H1 (cell line): ENCODE data around the gene SPG7. TPM values are rescaled to one million over a fixed set of nuclear protein-coding genes. Genes with fewer than 3 reads are reported as not detected.

Source experiments
- ASH2L ChIP-seq: fragments of 200-600, 300-600 bp; sonication (generic); IDR thresholded peaks from one replicate; pipeline ENCODE4 v1.7.1; 2017; ENCODE audit warnings: low read length
- CBX5 ChIP-seq: fragments of 300-800, 300-1000 bp; sonication (generic); IDR thresholded peaks from 2 replicates; pipeline ENCODE4 v1.7.1; 2016; ENCODE audit warnings: antibody characterized with exemption, low read length, low read depth
- CREB1 ChIP-seq: IDR thresholded peaks from 2 replicates; pipeline ENCODE4 v1.6.1; 2012; ENCODE audit warnings: inconsistent platforms
- CTCF ChIP-seq, 3 experiments: IDR thresholded peaks; 1 replicate in 2 of 3; 2 replicates in 1 of 3; pipeline versions ENCODE4 v1.5.1 to v1.6.1; 2011; ENCODE audit warnings: low read length in 3 of 3, mild to moderate bottlenecking in 3 of 3, inconsistent platforms in 2 of 3, low read depth in 1 of 3, moderate library complexity in 1 of 3; ENCODE audit not compliant: insufficient read depth in 1 of 3; ENCODE audit errors: control extremely low read depth in 1 of 3
- E2F6 ChIP-seq: IDR thresholded peaks from 2 replicates; pipeline ENCODE4 v1.6.1; 2012; ENCODE audit warnings: inconsistent platforms
- EZH2 ChIP-seq: fragments of 200-600 bp; sonication (generic); IDR thresholded peaks from 2 replicates; pipeline ENCODE4 v1.7.1; 2012; ENCODE audit warnings: low read depth, mild to moderate bottlenecking, moderate library complexity, low read length, inconsistent platforms; ENCODE audit not compliant: severe bottlenecking
- KDM1A ChIP-seq: fragments of 200-600, 300-600 bp; sonication (generic); IDR thresholded peaks from 2 replicates; pipeline ENCODE4 v1.7.1; 2016; ENCODE audit warnings: mild to moderate bottlenecking, low read length, borderline replicate concordance
- KDM5A ChIP-seq: fragments of 200-600 bp; IDR thresholded peaks from 2 replicates; pipeline ENCODE4 v1.7.1; 2012; ENCODE audit warnings: mild to moderate bottlenecking, low read length, inconsistent platforms, mixed read lengths
- MAX ChIP-seq: IDR thresholded peaks from 2 replicates; pipeline ENCODE4 v1.6.1; 2012; ENCODE audit warnings: inconsistent platforms
- NRF1 ChIP-seq: IDR thresholded peaks from 2 replicates; pipeline ENCODE4 v1.6.1; 2011; ENCODE audit warnings: mild to moderate bottlenecking, low read depth, low read length, improper control_type of control experiment
- PHF8 ChIP-seq: fragments of 200-600 bp; sonication (generic); conservative IDR thresholded peaks from 2 replicates; pipeline ENCODE4 v1.7.1; 2012; ENCODE audit warnings: low read depth, mild to moderate bottlenecking, inconsistent platforms, low read length, moderate library complexity
- RNF2 ChIP-seq: fragments of 200-900, 300-1000 bp; sonication (generic); IDR thresholded peaks from 2 replicates; pipeline ENCODE4 v1.7.1; 2016; ENCODE audit warnings: borderline replicate concordance, low read depth, mild to moderate bottlenecking, antibody characterized with exemption, low read length; ENCODE audit not compliant: poor library complexity, severe bottlenecking; ENCODE audit errors: missing control alignments
- SIN3A ChIP-seq, 2 experiments: IDR thresholded peaks in 1 of 2; conservative IDR thresholded peaks in 1 of 2; 2 replicates each; pipeline ENCODE4 v1.6.1; 2011 to 2012; ENCODE audit warnings: low read length in 2 of 2, improper control_type of control experiment in 1 of 2, low read depth in 1 of 2, mild to moderate bottlenecking in 1 of 2
- SP4 ChIP-seq: IDR thresholded peaks from 2 replicates; pipeline ENCODE4 v1.6.1; 2012; ENCODE audit warnings: low read length, inconsistent platforms
- SRF ChIP-seq: IDR thresholded peaks from 2 replicates; pipeline ENCODE4 v1.6.1; 2011; ENCODE audit warnings: mild to moderate bottlenecking, low read depth, low read length, moderate library complexity
- SUZ12 ChIP-seq: fragments of 200-600 bp; sonication (generic); IDR thresholded peaks from 2 replicates; pipeline ENCODE4 v1.6.1; 2012; ENCODE audit warnings: mild to moderate bottlenecking, inconsistent platforms, low read length, moderate library complexity, mixed read lengths
- TAF1 ChIP-seq: IDR thresholded peaks from 2 replicates; pipeline ENCODE4 v1.6.1; 2011; ENCODE audit warnings: mild to moderate bottlenecking, low read depth, low read length
- TAF7 ChIP-seq: optimal IDR thresholded peaks from 2 replicates; pipeline ENCODE3; 2011; ENCODE audit warnings: low read depth, mild to moderate bottlenecking, inconsistent platforms, low read length, moderate library complexity, borderline replicate concordance
- TBP ChIP-seq: IDR thresholded peaks from 2 replicates; pipeline ENCODE4 v1.6.1; 2011; ENCODE audit warnings: low read depth, low read length, improper control_type of control experiment
- YY1 ChIP-seq: IDR thresholded peaks from 2 replicates; pipeline ENCODE4 v1.6.1; 2011; ENCODE audit warnings: low read depth, mild to moderate bottlenecking, low read length
- polyA plus RNA-seq, 7 experiments: library from polyadenylated mRNA; depleted of rRNA in 3 of 7; stranded (reverse) in 5 of 7; unstranded in 2 of 7; fragments of >200 nt in 5 of 7; fragments of 200-250 nt in 2 of 7; gene quantifications; 1 replicate in 5 of 7; 2 replicates in 1 of 7; 4 replicates in 1 of 7; pipeline versions ENCODE4 v1.2.1 to v1.2.3, GENCODE V29; 2011 to 2013; ENCODE audit warnings: missing spikeins in 2 of 7, mixed read lengths in 2 of 7
- total RNA-seq: library from RNA; stranded (reverse); fragmentation: NEBNext Ultra II Directional; extraction: Animal tissue kit (Norgen Biotek cat#: 25700); gene quantifications from 2 replicates; pipeline ENCODE4 v1.2.1, GENCODE V29; 2021

SPG7 gene
- total and polyA plus RNA-seq, 2 of the 8 experiments (the other 6 are each of a cell fraction or from before 2014, with no cell fraction given): 72.1 to 113 TPM

GRCh38 chr16:89507834-89508590 lies at the start of gene SPG7 (continued):
- TF ChIP-seq CTCF (IDR thresholded peaks at IDR 0.05; ENCODE audit: control extremely low read depth in 1 of 3, insufficient read depth in 1 of 3, low read depth in 1 of 3, low read length in 3 of 3) (0 out of 4 replicates have a peak, but pooled peaks of 1 of the 3 experiments have one; percentile 3), YY1 (peak; percentile 93), RNF2 (no peak), ASH2L (peak; percentile 84), KDM5A (peak; percentile 72; the same call in 1 of the 2 replicates), E2F6 (peak; percentile 89), SIN3A (conservative IDR thresholded peaks at IDR 0.05 in 1 of 2, IDR thresholded peaks at IDR 0.05 in 1 of 2; ENCODE audit: low read depth in 1 of 2, low read length in 2 of 2) (peak in 1 of 2 experiments; percentile 7; a peak in 1 of 4 replicates), PHF8 (peak; percentile 98), MAX (peak; percentile 91), NRF1 (peak; percentile 79), SRF (no peak), CBX5 (no peak), TAF1 (peak; percentile 85), SP4 (no peak), KDM1A (no peak), TAF7 (peak; percentile 48), EZH2 (no peak), TBP (peak; percentile 53; the same call in 1 of the 2 replicates), SUZ12 (no peak), CREB1 (peak; percentile 2)
